ENCODE data around the gene PPP1R10. TPM values are rescaled to one million over a fixed set of nuclear protein-coding genes. Genes with fewer than 3 reads are reported as not detected.

PPP1R10 gene
- polyA plus RNA-seq, 3 donors from 2014 or later = 5.5 to 30.0 (median 12.9) TPM

- Mint-ChIP-seq H3K36me3 (peaks cover 3 to 11% (median 10%) of the 10 kb centered on the region in 3 donors), H3K27me3 (ENCODE audit: low read depth in 3 of 3) (peaks cover 8 to 14% (median 12%) of the 10 kb centered on the region in 3 donors), H3K4me1 (peaks cover 59 to 66% of the 10 kb centered on the region in 2 donors), H3K27ac (peak overlapping the region; percentile 99 to 100 (median 100)), H3K9me3 (no peaks in the 10 kb centered on the region), H3K4me3 (peak overlapping the region; percentile 96 to 100 (median 99))
- DNase-seq = no peak
These were observed 44.9 kb downstream of the PPP1R10 start for GRCh38 chr6:30572148-30572547.

GRCh38 chr6:30571762-30572082 lies 45.3 kb downstream of the PPP1R10 start:
- Mint-ChIP-seq H3K9me3 (no peaks in the 10 kb centered on the region), H3K36me3 (peaks cover 0 to 6% (median 6%) of the 10 kb centered on the region in 3 donors), H3K4me3 (peak overlapping the region; percentile 96 to 100 (median 99)), H3K27me3 (ENCODE audit: low read depth in 3 of 3) (peaks cover 8 to 13% (median 12%) of the 10 kb centered on the region in 3 donors), H3K27ac (peak overlapping the region; percentile 99 to 100 (median 100)), H3K4me1 (peaks cover 55 to 62% of the 10 kb centered on the region in 2 donors)
- no peak for DNase-seq

GRCh38 chr6:30571075-30571761 lies 45.8 kb downstream of the PPP1R10 start, which contains the start of gene ABCF1:
Gene ABCF1 (plus strand): TSS chr6:30571442. CDS start chr6:30571488, 46 bp downstream.
- peaks cover 51 to 57% of the 10 kb centered on the region in 2 donors for H3K4me1 Mint-ChIP-seq
- peaks cover 10 to 12% (median 11%) of the 10 kb centered on the region in 3 donors for H3K27me3 Mint-ChIP-seq (ENCODE audit: low read depth in 3 of 3)
- H3K27ac Mint-ChIP-seq = peak within 1 kb of the TSS; percentile 99 to 100 (median 100)
- H3K36me3 Mint-ChIP-seq = peaks cover 0 to 3% (median 3%) of the 10 kb centered on the region in 3 donors
- H3K9me3 Mint-ChIP-seq = no peaks in the 10 kb centered on the region
- DNase-seq = peak; percentile 99 to 100 (median 100)
- H3K4me3 Mint-ChIP-seq = peak within 1 kb of the TSS; percentile 96 to 100 (median 99)

GRCh38 chr6:30570740-30571074 lies 46.3 kb downstream of the PPP1R10 start:
- peaks cover 51 to 56% of the 10 kb centered on the region in 2 donors for H3K4me1 Mint-ChIP-seq
- peak overlapping the region; percentile 99 to 100 (median 100) for H3K27ac Mint-ChIP-seq
- no peaks in the 10 kb centered on the region for H3K9me3 Mint-ChIP-seq
- peak overlapping the region; percentile 96 to 100 (median 99) for H3K4me3 Mint-ChIP-seq
- DNase-seq = no peak
- H3K36me3 Mint-ChIP-seq = peaks cover 0 to 3% (median 3%) of the 10 kb centered on the region in 3 donors
- H3K27me3 Mint-ChIP-seq (ENCODE audit: low read depth in 3 of 3) = peaks cover 10 to 12% (median 11%) of the 10 kb centered on the region in 3 donors

- Mint-ChIP-seq H3K4me1 (peaks cover 51 to 56% of the 10 kb centered on the region in 2 donors), H3K27ac (peak overlapping the region; percentile 99 to 100 (median 100)), H3K4me3 (peak overlapping the region; percentile 96 to 100 (median 99)), H3K27me3 (ENCODE audit: low read depth in 3 of 3) (peaks cover 10 to 12% (median 11%) of the 10 kb centered on the region in 3 donors), H3K36me3 (peaks cover 0 to 3% (median 3%) of the 10 kb centered on the region in 3 donors), H3K9me3 (no peaks in the 10 kb centered on the region)
- DNase-seq = no peak
These were observed 46.8 kb downstream of the PPP1R10 start for GRCh38 chr6:30570263-30570662.

- DNase-seq = peak in 1 of 3 donors; percentile 70
- H3K27me3 Mint-ChIP-seq (ENCODE audit: low read depth in 3 of 3) = peaks cover 10 to 12% (median 11%) of the 10 kb centered on the region in 3 donors
- peaks cover 37 to 40% of the 10 kb centered on the region in 2 donors for H3K4me1 Mint-ChIP-seq
- H3K27ac Mint-ChIP-seq = peak overlapping the region in 3 of 6 donors; percentile 39 to 86 (median 62)
- peaks cover under 1 to 3% (median 3%) of the 10 kb centered on the region in 3 donors for H3K36me3 Mint-ChIP-seq
- peak overlapping the region in 1 of 5 donors; percentile 69 for H3K4me3 Mint-ChIP-seq
- H3K9me3 Mint-ChIP-seq = no peaks in the 10 kb centered on the region
These were observed 48.8 kb downstream of the PPP1R10 start for GRCh38 chr6:30568245-30568644.

GRCh38 chr6:30565772-30566171 lies 51.3 kb downstream of the PPP1R10 start:
- H3K4me3 Mint-ChIP-seq = no peak overlapping the region

GRCh38 chr6:30564114-30564513 lies 52.9 kb downstream of the PPP1R10 start:
- Mint-ChIP-seq H3K4me3 (no peak overlapping the region), H3K27me3 (ENCODE audit: low read depth in 3 of 3) (peaks cover 0 to 2% (median 0%) of the 10 kb centered on the region in 3 donors)

More at GRCh38 chr6:30565772-30566171, 51.3 kb downstream of the PPP1R10 start:
- peaks cover 0 to 3% (median 2%) of the 10 kb centered on the region in 3 donors for H3K27me3 Mint-ChIP-seq (ENCODE audit: low read depth in 3 of 3)
- no peak for DNase-seq
- peak overlapping the region in 2 of 6 donors; percentile 45 to 46 for H3K27ac Mint-ChIP-seq
- peaks cover 0 to 13% (median 6%) of the 10 kb centered on the region in 3 donors for H3K36me3 Mint-ChIP-seq
- peaks cover 13 to 15% of the 10 kb centered on the region in 2 donors for H3K4me1 Mint-ChIP-seq
- H3K9me3 Mint-ChIP-seq = no peaks in the 10 kb centered on the region

GRCh38 chr6:30562470-30563425 lies 54.3 kb downstream of the PPP1R10 start:
- Mint-ChIP-seq H3K4me3 (no peak overlapping the region), H3K27me3 (ENCODE audit: low read depth in 3 of 3) (peaks cover 0 to 4% (median 0%) of the 10 kb centered on the region in 3 donors), H3K27ac (peak overlapping the region in 3 of 6 donors; percentile 18 to 69 (median 40)), H3K9me3 (no peaks in the 10 kb centered on the region), H3K36me3 (peaks cover 0 to 15% (median 6%) of the 10 kb centered on the region in 3 donors), H3K4me1 (peaks cover 10 to 17% of the 10 kb centered on the region in 2 donors)
- no peak for DNase-seq

More at GRCh38 chr6:30564114-30564513, 52.9 kb downstream of the PPP1R10 start:
- H3K36me3 Mint-ChIP-seq = peaks cover 0 to 15% (median 6%) of the 10 kb centered on the region in 3 donors
- H3K9me3 Mint-ChIP-seq = no peaks in the 10 kb centered on the region
- H3K4me1 Mint-ChIP-seq = peaks cover 2 to 8% of the 10 kb centered on the region in 2 donors
- no peak for DNase-seq
- H3K27ac Mint-ChIP-seq = peak overlapping the region in 3 of 6 donors; percentile 34 to 58 (median 34)

- H3K27me3 Mint-ChIP-seq (ENCODE audit: low read depth in 3 of 3) = peaks cover 10 to 16% (median 15%) of the 10 kb centered on the region in 3 donors
- no peak overlapping the region for H3K4me3 Mint-ChIP-seq
- H3K36me3 Mint-ChIP-seq = peaks cover 0 to 18% (median 11%) of the 10 kb centered on the region in 3 donors
- DNase-seq = no peak
- no peak overlapping the region for H3K27ac Mint-ChIP-seq
- H3K4me1 Mint-ChIP-seq = peaks cover 23 to 30% of the 10 kb centered on the region in 2 donors
- H3K9me3 Mint-ChIP-seq = peaks cover 0 to 2% (median 0%) of the 10 kb centered on the region in 6 donors
These were observed 56.1 kb downstream of the PPP1R10 start for GRCh38 chr6:30560930-30561329.

GRCh38 chr6:30557683-30557981 lies 59.4 kb downstream of the PPP1R10 start:
- H3K27ac Mint-ChIP-seq = peak overlapping the region; percentile 98 to 100 (median 99)
- H3K4me3 Mint-ChIP-seq = peak overlapping the region; percentile 96 to 100 (median 99)
- H3K9me3 Mint-ChIP-seq = peaks cover 0 to 2% (median 0%) of the 10 kb centered on the region in 6 donors
- peaks cover 4 to 18% (median 5%) of the 10 kb centered on the region in 3 donors for H3K36me3 Mint-ChIP-seq
- DNase-seq = no peak
- H3K27me3 Mint-ChIP-seq (ENCODE audit: low read depth in 3 of 3) = peaks cover 15 to 22% (median 16%) of the 10 kb centered on the region in 3 donors
- H3K4me1 Mint-ChIP-seq = peaks cover 31 to 40% of the 10 kb centered on the region in 2 donors

- Mint-ChIP-seq H3K4me1 (peaks cover 31 to 40% of the 10 kb centered on the region in 2 donors), H3K27me3 (ENCODE audit: low read depth in 3 of 3) (peaks cover 16 to 22% (median 17%) of the 10 kb centered on the region in 3 donors), H3K4me3 (peak within 1 kb of the TSS; percentile 96 to 100 (median 99)), H3K36me3 (peaks cover 4 to 18% (median 6%) of the 10 kb centered on the region in 3 donors), H3K9me3 (peaks cover 0 to 2% (median 0%) of the 10 kb centered on the region in 6 donors), H3K27ac (peak within 1 kb of the TSS; percentile 98 to 100 (median 99))
- peak; percentile 91 to 93 (median 91) for DNase-seq
These were observed 59.9 kb downstream of the PPP1R10 start, which contains the start of gene PRR3 for GRCh38 chr6:30556906-30557682. Gene PRR3 (plus strand): TSS chr6:30557295. CDS start chr6:30557345, 50 bp downstream.

All from immature natural killer cell (primary cell).